GM21717 (cell line): ENCODE measurements around the gene DECR2.

Experiments used
- ATAC-seq: cut with Tn5 transposase; IDR thresholded peaks from one replicate; pipeline ENCODE4 v1.9.1; 2021; ENCODE audit warnings: mild to moderate bottlenecking, moderate library complexity; ENCODE audit not compliant: unreplicated experiment

DECR2 gene

GRCh38 chr16:427250-427649 is 25.6 kb downstream of the DECR2 start:
- no peak for ATAC-seq

DNA sequence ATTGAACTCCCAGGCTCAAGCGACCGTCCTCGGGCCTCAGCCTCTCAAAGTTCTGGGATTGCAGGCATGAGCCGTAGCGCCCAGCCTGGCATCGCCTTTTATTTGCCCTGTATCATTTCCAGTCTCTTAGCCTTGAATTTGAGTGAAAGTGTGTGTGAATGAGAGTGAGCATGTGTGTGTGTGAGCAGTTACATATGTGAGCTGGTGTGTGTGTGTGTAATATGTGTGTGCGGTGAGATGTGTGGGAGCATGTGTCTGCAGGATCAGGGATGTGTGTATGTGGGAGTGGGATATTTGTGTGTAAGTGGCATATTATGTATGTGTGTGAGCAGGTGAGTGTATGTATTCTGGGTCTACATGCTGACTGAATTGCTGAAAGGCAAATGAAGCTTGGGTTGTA is 29.2 kb downstream of the DECR2 start:
- ATAC-seq = no peak

- ATAC-seq = no peak
These were observed 38.9 kb downstream of the DECR2 start for GRCh38 chr16:440627-441026.

GRCh38 chr16:441447-441846 is 39.8 kb downstream of the DECR2 start:
- no peak for ATAC-seq

- no peak for ATAC-seq
These were observed 41.3 kb downstream of the DECR2 start for GRCh38 chr16:442976-443375.

DNA sequence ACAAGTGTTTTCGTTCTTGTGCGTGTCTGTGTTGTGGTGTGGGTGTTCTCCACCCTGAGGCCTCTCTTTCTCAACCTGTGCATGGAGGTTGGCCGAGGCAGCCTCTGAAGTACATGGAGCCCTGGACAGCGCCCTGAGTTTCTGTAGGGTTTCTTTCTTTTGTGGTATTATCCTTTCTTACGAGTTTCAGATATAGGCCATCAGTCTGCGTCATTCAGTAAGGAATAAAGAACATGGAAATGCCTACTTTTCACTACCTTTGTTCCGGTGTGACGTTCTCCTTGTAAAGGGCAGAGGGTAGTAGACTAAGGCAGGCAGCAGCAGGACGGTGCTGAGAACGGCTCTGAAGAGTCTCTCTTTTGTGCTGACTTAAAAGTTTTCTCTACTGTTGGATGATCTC is 42.3 kb downstream of the DECR2 start:
- ATAC-seq = no peak

- ATAC-seq = no peak
These were observed 43.9 kb downstream of the DECR2 start for GRCh38 chr16:445566-445965.

DNA sequence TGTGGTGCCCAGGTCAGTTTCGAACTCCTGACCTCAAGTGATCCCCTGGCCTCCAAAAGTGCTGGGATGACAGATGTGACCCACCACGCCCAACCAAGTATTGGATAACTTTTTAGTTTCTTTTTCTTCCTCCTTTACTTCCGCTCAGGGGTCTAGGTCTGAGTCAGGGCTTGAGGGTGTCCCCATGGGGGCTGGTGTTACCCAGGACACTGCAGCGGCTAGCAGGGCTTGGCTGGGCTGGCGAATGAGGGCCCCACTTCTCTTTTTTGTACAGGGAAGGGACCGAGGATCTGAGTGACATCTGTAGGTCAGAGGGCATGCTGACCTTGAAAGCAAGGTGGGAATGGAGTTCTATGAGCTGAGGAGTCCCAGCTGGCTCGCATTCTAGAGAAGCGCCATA is 48.7 kb downstream of the DECR2 start:
- no peak for ATAC-seq

- no peak for ATAC-seq
These were observed 49.3 kb downstream of the DECR2 start for GRCh38 chr16:450785-451512.

DNA sequence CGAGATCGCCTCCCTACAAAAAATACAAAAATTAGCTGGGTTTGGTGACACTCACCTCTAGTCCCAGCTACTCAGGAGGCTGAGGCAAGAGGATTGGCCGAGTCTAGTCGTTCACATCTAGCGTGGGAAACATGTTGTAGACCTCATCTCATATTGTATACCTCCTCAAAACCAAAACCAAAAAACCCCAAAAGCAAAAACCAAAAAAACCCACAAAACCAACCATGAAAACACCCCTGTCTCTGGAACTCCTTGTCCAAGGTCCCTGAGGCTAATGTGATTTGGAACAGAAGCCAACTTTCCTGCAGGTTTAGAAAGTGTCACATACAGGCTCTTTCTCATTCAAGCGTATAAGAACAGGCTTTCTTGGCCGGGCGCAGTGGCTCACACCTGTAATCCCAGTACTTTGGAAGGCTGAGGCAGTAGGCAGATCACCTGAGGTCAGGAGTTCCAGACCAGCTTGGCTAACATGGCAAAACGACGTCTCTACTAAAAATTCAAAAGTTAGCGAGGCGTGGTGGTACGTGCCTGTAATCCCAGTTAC is 52.8 kb downstream of the DECR2 start:
- ATAC-seq = no peak

DNA sequence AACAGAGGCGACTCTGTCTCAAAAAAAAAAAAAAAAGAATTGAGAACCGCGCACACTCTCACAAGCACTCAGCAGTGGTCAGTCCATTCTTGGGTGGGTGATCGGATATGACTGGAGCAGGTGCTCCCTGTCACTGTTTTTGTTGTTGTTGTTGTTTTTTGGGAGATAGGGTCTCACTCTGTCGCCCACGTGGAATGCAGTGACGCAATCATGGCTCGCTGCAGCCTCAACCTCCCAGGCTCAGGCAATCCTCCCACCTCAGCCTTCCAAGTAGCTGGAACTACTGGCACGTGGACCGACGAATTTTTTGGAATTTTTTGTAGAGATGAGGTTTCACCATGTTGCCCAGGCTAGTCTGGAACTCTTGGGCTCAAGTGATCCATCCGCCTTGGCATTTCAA is 53.8 kb downstream of the DECR2 start:
- no peak for ATAC-seq

GRCh38 chr16:456891-457483 is 55.3 kb downstream of the DECR2 start:
- no peak for ATAC-seq

DNA sequence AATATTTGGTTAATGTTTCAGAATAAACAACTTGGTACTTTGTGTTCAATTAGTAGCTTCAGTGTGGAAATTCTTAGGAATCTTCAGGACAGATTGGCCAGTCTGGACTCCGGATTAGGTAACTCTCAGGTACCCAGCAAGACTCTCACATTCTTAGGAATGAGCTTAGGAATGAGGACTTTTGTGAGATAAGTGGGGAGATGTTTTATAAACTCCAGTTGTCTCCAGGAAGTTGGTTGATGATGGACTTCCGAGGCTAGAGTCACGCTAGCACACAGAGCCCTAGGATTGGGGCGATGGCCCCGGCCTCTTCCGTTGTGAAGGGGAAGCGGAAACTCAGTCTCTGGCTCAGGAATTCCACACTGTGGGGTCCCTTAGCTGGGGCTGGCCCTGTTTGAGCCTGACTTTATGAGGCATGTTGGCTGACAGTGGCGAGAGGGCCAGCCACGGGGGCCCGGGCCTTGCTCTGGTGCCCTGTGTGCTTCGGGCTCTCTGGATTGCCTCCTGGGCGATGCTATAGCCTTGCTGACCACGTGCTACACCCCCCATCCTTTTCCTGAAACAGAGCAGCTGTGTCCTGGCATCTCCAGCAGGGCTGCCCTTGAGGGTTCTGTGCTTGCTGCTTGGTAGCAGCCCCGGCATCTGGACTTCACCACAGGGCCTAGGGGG is 56.2 kb downstream of the DECR2 start:
- no peak for ATAC-seq

DNA sequence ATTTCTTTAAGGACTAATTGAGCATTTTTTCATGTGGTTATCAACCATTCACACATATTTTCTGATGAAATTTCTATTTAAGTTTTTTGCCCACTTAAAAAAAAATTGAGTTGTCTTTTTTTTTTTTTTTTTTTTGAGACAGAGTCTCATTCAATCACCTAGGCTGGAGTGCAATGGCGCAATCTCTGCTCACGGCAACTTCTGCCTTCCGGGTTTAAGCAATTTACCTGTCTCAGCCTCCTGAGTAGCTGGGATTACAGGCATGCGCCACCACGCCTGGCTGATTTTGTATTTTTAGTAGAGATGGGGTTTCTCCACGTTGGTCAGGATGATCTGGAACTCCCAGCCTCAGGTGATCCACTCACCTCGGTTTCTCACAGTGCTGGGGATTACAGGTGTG is 58.1 kb downstream of the DECR2 start:
- ATAC-seq = no peak

GRCh38 chr16:460787-461186 is 59.1 kb downstream of the DECR2 start:
- no peak for ATAC-seq
